A549 (cell line): Measurements from ENCODE around the gene CCL4.

Source experiments
- CTCF ChIP-seq: fragments of >200 bp; sonication (Bioruptor Twin); formaldehyde crosslinking; IDR thresholded peaks from 3 replicates; pipeline ENCODE4 v1.5.1; 2016
- HDAC2 ChIP-seq: fragments of 200-600 bp; sonication (generic); IDR thresholded peaks from 2 replicates; pipeline ENCODE4 v1.6.1; 2016
- MAZ ChIP-seq: fragments of 150-350 bp; IDR thresholded peaks from 2 replicates; pipeline ENCODE4 v1.6.1; 2014; ENCODE audit warnings: antibody characterized with exemption, low read depth, low read length, borderline replicate concordance
- POLR2A ChIP-seq: IDR thresholded peaks from 2 replicates; pipeline ENCODE4 v1.6.1; 2012; ENCODE audit warnings: mild to moderate bottlenecking, low read length
- POLR2AphosphoS2 ChIP-seq: conservative IDR thresholded peaks from 2 replicates; pipeline ENCODE4 v1.6.1; 2012; ENCODE audit warnings: low read length, improper control_type of control experiment, inconsistent platforms
- RCOR1 ChIP-seq: fragments of 150-350 bp; IDR thresholded peaks from 2 replicates; pipeline ENCODE4 v1.6.1; 2014; ENCODE audit warnings: antibody characterized with exemption, low read length, low read depth
- RFX5 ChIP-seq: fragments of 450-650 bp; IDR thresholded peaks from 2 replicates; pipeline ENCODE4 v1.7.1; 2014; ENCODE audit warnings: antibody characterized with exemption, mild to moderate bottlenecking, moderate library complexity
- SMC3 ChIP-seq: fragments of >200 bp; sonication (Bioruptor Twin); formaldehyde crosslinking; IDR thresholded peaks from 3 replicates; pipeline ENCODE4 v1.6.1; 2018; ENCODE audit warnings: inconsistent platforms
- SREBF2 ChIP-seq: fragments of 450-650 bp; IDR thresholded peaks from 2 replicates; pipeline ENCODE4 v1.6.1; 2014; ENCODE audit warnings: mild to moderate bottlenecking, moderate library complexity

- TF ChIP-seq POLR2A (no peak), SMC3 (no peak), CTCF (no peak), MAZ (no peak), RFX5 (no peak), SREBF2 (no peak), RCOR1 (no peak), HDAC2 (no peak), POLR2AphosphoS2 (no peak)
Measured at GRCh38 chr17:36152639-36153120, 49.1 kb downstream of the CCL4 start.
